ENCODE data around the gene ZFYVE21.

Gene ZFYVE21

GRCh38 chr14:103755060-103755459 is 39.5 kb downstream of the ZFYVE21 start:
- DNase-seq (ENCODE audit: low read depth) = no peak
- TF ChIP-seq CTCF (IDR thresholded peaks at IDR 0.05; ENCODE audit: low read length, missing control alignments) = no peak
- H3K4me3 ChIP-seq (replicated peaks; ENCODE audit: low read depth, low read length) = no peak overlapping the region

GRCh38 chr14:103758059-103758776 is 42.6 kb downstream of the ZFYVE21 start:
- DNase-seq (ENCODE audit: low read depth) = no peak
- no peak overlapping the region for H3K4me3 ChIP-seq (replicated peaks; ENCODE audit: low read depth, low read length)
- TF ChIP-seq CTCF (IDR thresholded peaks at IDR 0.05; ENCODE audit: low read length, missing control alignments) = no peak

- no peak for TF ChIP-seq CTCF (IDR thresholded peaks at IDR 0.05; ENCODE audit: low read length, missing control alignments)
- DNase-seq (ENCODE audit: low read depth) = no peak
These were observed 46.4 kb downstream of the ZFYVE21 start for GRCh38 chr14:103762036-103762435.

GRCh38 chr14:103762541-103762940 is 46.9 kb downstream of the ZFYVE21 start:
- no peak overlapping the region for H3K4me3 ChIP-seq (replicated peaks; ENCODE audit: low read depth, low read length)
- no peak for TF ChIP-seq CTCF (IDR thresholded peaks at IDR 0.05; ENCODE audit: low read length, missing control alignments)
- DNase-seq (ENCODE audit: low read depth) = no peak

More at GRCh38 chr14:103762036-103762435, 46.4 kb downstream of the ZFYVE21 start:
- no peak overlapping the region for H3K4me3 ChIP-seq (replicated peaks; ENCODE audit: low read depth, low read length)

- no peak for DNase-seq (ENCODE audit: low read depth)
- H3K4me3 ChIP-seq (replicated peaks; ENCODE audit: low read depth, low read length) = no peak overlapping the region
- no peak for TF ChIP-seq CTCF (IDR thresholded peaks at IDR 0.05; ENCODE audit: low read length, missing control alignments)
These were observed 48.3 kb downstream of the ZFYVE21 start for GRCh38 chr14:103763730-103764488.

- no peak overlapping the region for H3K4me3 ChIP-seq (replicated peaks; ENCODE audit: low read depth, low read length)
- no peak for DNase-seq (ENCODE audit: low read depth)
- no peak for TF ChIP-seq CTCF (IDR thresholded peaks at IDR 0.05; ENCODE audit: low read length, missing control alignments)
These were observed 49.9 kb downstream of the ZFYVE21 start for GRCh38 chr14:103765526-103765925.
